GM18520 (cell line): ENCODE results near the gene RAB31.
"Not testable (repeated sequence)": the region's sequence is repeated elsewhere in the genome, so short reads cannot be mapped to it uniquely, and the experiment has no call there.

Experiments
- ATAC-seq: cut with Tn5 transposase; IDR thresholded peaks from one replicate; pipeline ENCODE4 v1.9.1; 2021; ENCODE audit not compliant: unreplicated experiment

RAB31 gene

GRCh38 chr18:9708057-9708433, at the start of gene RAB31:
RAB31 (plus strand) TSS chr18:9708301; CDS start chr18:9708406, 105 bp downstream.
- no peak for ATAC-seq

DNA sequence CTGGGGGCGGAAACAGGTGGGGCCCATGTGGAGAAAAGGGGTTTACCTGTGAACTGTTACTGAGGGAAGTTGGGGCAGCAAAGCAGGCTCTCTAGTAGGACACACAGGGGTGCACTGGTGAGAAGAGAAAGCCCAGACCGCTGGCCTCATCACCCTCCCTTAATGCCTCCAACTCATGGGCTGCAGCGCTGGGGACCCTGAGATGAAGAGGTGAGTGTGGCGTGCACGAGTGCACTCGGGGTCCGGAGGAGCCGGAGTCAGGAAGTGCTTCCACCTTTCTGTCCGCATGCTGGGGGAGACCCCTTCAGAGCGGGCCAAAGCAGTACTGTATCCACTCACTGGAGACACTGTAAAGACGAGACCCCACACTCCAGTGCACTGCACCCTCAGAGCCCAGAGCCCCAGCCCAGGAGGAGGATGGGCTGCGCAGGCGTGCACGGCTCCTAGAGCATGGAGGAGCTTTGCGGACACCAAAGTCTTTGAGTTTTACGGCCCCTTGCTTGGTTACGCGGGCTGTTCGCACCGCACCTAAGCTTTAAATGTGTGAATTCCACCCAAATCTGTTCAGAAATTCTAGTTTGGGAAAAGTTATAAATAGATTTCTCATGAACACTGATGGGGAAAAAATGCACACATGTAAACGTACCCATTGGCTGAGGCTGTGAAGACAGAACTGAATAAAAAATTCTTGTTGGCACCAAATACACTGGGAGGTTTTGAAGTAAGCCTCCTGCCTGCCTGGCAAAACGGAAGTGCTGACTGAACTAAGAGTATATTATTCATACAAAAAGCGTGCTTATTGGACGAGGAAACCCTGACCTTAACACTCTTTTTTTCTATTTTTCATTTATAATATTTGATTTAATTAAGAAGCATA, 48.4 kb upstream of the RAB31 start:
- ATAC-seq = no peak

- no peak for ATAC-seq
Measured at GRCh38 chr18:9661564-9661963, 46.5 kb upstream of the RAB31 start.

- ATAC-seq = no peak
Measured at GRCh38 chr18:9663377-9663776, 44.7 kb upstream of the RAB31 start.

DNA sequence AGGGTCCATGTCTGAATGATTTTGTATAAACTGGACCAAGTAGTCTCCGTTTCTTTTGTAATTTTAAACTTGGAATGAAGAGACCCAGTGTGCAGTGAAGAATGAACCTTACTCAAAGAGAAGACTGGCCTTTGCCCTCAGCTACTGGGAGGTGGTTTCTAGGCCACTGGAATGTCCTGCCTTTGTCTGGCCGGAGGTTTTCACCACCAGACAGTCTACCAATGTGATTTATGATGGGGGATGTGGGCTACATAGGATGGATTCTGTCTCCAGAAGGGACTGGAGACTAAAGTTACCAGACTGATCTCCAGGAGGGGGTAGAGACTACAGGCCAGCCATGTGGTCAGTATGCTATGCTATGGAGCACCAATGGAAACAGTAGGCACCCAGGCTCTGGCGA, 42.8 kb upstream of the RAB31 start:
- no peak for ATAC-seq

DNA sequence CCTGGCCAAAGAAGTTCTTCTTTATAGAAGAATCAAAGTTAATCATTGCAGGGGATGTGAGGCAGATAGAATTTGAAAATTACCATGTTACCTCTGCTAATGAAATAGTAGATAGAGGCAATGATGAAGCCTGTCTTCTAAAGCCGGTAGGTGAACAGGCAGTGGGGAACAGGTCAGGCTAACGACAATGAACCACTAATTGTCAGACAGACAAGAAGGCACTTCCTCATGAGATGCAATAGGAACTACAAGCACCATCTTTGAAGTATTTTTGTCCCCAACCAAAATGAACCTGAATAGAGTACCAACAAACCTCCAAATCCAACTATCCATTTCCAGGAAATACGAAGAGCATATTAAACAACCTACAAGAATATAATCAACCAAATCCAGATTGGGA, 41.6 kb upstream of the RAB31 start:
- no peak for ATAC-seq

GRCh38 chr18:9669016-9669415, 39.1 kb upstream of the RAB31 start:
- ATAC-seq = no peak

DNA sequence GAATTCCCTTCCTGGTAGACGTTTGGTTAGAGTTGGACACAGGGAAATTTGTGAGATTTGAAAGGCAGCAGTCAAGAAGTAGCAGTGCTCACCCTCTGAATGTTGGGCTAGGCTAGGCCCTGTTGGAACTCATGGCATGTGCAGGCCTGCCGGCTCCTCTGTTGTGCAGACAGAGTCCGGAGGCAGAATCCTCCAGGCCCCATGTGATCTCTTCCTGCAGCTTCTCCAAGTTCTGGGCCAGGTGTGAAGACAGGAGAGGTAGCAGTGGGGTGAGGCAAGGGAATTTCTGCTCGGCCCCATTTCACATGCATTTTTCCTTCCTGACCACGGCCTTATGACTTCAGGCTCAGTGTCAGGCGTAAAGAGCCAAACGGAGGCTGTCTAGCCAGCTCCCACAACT, 36.9 kb upstream of the RAB31 start:
- ATAC-seq = no peak

DNA sequence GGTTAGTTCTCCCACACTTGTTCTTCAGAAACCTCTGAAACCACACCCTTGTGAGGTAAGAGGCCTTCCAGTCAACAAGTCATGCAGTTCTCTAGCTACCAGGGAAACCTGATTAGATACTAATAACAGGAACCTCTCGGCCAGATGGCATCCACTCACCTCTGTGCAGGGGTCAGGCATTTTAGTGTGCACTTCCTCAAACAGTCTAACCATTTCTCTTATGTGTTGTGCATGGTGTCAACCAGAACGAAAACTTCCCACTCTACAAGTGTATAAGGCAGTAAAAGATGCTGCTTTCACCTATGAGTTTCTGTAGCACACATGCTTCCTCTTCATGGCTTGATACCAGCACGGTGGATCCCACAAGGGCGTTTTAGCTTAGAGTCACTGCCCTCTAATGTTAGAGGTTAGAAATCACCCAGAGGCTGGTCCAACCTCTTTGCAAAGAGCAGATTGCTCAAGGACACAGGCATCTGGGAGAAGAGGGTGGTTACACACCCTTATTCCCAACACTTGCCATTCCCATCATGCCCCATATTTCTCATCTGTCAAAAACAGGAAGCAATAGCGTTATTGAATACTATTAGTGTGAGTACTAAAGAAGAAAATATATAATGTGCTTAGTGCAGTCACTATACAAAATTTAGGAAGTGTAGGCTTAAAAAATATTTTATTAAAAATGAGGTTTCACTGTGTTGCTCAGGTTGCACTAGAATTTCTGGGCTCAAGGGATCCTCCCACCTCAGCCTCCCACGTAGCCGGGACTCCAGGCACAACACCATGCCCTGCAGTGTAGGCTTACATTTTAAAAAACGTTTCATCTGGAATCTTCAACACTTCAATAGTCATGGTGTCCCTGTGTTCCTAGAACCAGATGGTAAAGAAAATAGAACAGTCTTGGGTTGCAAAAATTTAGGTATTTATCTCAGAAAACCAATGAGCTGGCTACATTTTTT, 34.5 kb upstream of the RAB31 start:
- peak; percentile 99 for ATAC-seq

DNA sequence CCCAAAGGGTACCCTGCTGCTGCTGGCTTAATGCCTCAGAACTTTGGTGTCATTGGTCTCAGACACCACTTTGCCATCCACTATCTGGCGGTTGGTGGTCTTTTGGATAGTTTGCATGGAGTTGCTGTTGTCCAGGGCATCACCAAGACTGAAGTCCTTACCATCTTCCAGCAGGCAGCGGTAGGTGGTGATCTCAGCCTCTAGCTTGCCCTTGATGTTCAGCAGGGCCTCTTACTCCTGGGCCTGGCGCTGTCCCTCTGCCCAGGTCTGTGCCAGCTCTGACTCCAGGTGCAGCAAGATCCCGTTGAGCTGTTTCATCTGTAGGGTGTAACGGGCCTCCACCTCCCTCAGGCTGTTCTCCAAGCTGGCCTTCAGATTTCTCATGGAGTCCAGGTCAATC, 29.9 kb upstream of the RAB31 start:
- not testable (repeated sequence) for ATAC-seq

- no peak for ATAC-seq
Measured at GRCh38 chr18:9679125-9679524, 29.0 kb upstream of the RAB31 start.

GRCh38 chr18:9681217-9681616, 26.9 kb upstream of the RAB31 start:
- ATAC-seq = no peak

DNA sequence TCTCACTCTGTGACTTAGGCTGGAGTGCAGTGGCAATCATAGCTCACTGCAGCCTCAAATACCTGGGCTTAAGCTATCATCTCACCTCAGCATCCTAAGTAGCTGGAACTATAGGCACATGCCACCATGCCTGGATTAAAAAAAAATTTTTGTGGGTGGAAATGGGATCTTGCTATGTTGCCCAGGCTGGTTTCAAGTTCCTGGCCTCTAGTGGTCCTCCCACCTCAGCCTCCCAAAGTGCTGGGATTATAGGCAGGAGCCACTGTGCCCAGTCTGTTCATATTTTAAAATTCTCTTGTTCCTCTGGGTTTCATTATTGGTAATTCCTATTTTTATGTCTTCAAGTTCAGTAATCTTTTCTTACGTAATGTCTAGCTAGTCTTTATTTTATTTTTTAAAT, 25.5 kb upstream of the RAB31 start:
- no peak for ATAC-seq

DNA sequence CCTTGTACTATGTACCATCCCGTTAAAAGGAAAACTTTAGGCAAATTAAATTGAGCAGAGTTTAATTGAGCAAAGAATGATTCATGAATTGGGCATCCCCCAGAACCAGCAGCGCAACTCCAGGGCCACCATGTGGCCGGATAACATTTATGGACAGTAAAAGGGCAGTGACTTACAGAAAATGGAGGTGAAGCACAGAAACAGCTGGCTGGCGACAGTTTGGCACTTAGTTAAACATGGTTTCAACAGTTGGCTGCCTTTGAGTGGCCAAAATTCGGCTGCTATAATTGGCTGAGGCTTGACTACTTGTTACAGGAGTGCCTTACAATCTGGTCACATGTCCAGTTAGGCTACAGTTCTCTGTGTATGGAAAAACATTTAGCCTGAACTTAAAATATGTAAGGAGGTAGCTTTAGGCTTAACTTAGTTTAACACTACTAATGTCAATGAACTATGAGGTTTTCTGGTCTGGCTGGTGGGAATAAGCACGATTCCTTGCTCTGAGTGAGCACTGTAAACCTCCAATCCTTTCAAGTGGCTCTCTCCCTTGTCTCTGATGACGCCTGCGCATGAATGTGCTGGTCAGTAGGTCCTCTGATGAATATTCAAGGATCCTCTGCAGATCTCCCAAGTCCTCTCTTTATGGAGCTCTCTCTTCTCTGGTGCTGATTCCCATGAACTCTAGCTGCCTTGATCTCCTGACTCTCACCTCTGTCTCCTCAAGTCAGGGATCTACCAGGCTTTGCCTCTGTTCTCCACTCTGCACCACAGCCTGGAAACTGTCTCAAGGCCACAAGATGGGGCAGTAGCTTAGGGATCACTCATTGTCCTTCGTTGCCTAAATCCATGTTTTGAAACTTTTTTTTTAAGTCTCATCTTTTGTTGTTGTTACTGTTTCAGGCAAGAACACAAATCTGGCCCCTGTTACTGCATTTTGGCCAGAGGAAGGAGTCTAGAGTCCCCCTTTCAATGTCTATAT, 24.4 kb upstream of the RAB31 start:
- no peak for ATAC-seq

GRCh38 chr18:9684881-9685614, 23.1 kb upstream of the RAB31 start:
- no peak for ATAC-seq

DNA sequence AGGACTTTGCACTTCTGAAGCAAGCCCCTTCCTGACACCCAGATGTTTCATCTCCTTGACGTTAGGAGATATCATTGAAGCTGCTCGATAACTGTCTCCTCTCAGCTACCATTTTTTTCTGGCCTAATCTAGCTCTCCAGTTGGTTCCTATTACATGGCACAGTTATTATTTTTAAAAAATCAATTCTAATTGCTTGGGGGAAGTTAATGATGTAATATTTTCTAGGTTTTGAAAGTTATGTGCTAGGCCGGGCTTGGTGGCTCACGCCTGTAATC, 22.5 kb upstream of the RAB31 start:
- ATAC-seq = no peak

DNA sequence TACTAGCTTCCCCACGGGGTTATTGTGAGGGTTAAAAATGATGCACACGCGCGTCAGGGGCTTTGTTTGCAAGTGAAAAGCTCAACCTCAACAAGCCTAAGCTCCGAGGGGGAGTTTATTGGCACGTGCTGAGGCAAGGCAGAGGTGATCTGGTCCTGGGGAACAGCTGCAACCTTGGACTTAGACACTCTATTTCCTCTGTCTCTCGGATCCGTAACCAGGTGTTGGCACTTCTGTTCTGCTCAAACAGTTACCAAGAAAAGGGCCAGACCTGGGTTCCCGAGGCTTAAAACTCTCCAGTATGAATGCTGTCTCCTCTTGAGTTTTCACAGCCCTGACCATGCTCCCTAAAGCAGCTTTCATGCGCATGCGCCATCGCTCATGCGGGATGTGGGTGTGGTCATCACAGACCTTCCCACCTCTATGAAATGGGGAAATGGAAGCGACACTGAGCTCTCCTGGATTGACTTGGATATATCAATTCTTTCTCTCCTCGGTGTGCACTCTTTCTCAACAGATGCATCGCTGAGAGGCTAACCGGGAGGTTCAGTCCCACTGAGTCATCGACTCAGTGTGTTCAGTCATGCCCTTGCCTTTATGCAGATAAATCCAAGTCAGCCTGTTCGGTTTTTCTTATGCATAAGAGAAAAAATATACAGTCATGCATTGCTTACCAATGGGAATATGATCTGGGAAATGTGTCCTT, 19.9 kb upstream of the RAB31 start:
- no peak for ATAC-seq

- no peak for ATAC-seq
Measured at GRCh38 chr18:9689253-9689652, 18.8 kb upstream of the RAB31 start.

DNA sequence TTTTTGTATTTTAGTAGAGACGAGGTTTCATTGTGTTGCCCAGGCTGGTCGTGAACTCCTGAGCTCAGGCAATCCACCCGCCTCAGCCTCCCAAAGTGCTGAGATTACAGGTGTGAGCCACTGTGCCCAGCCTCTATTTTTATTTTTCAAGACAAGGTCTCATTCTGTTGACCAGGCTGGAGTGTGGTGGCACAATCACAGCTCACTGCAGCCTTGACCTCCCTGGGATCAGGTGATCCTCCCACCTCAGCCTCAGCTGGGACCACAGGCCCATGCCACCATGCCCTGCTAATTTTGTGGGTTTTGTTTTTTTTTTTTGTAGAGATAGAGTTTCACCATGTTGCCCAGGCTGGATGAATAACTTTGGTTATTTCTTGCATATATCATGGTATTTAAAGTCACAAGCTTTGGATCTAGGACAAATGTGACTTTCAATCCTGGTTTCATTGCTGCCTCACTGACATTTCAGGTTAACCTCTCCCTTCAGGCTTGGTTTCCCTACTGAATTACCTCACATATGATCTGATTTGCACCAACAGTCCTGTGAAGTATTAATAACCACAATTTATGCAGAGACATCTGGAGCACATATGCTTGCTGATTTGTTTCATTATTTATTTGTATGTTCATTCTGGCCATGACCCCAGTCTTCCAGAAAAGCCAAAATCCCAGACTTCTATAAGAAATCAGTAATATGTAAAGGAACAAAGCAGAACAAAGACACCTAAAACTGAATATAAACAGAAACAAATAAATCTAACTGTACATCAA, 17.5 kb upstream of the RAB31 start:
- ATAC-seq = no peak
